ENCODE measurements around the gene DIDO1.
"Not testable (repeated sequence)": the region's sequence is repeated elsewhere in the genome, so short reads cannot be mapped to it uniquely, and the experiment has no call there.

The DIDO1 gene

DNA sequence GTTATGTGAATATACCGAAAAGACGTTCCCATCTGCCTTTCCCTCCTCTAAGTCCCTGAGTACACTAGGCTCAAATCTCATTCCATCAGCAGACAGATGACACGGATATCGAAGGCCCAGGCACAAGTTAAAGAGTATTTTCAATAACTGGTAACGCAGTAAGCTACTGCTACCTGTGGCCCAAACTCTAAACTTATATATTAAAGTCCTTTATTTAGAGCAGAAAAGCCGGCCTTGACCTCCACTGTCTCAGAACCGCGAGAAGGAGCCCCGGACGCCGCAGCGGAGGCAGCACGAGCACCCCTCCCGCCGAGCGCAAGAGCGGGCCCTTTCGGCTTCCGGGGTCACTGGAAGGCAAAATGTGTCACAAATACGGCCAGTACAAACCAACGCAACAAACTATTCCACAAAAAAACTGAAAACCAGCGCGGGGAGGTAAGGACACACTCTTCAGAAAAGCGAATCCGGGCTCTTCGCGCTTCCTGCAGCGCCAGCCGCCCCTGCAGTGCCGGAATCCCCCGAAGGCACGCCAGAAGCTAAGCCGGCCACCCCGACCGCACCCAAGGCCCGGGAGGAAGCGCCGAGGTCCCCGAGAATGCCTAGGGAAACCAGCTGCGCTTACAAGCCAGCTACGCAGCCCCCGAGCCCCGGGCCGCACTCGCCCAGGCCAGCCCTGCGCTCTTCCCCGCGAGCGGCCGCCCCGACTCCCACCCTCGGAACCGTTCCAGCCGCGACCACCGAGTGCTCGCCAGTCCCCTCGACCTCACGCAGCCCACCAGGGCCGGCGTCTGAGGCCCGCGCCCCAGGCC, 681 bp downstream of the DIDO1 start:
- DNase-seq = peak; percentile 59

DNA sequence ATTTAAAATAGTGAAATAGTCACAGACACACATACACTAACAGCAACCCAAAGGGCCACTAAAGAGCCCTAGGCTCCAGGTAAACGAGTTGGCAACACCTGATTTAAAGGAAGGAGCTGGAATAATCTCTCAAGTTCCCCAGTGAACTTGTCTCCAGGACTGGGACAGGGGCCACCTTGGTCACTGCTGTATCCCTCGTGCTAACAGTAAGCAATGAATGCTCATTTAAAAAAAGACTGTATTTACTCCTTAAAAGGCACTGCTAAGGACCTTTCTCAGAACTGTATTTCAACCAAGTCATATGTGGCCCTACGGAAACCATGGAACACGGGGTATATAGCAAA, 1.3 kb downstream of the DIDO1 start:
- no peak for DNase-seq

DNA sequence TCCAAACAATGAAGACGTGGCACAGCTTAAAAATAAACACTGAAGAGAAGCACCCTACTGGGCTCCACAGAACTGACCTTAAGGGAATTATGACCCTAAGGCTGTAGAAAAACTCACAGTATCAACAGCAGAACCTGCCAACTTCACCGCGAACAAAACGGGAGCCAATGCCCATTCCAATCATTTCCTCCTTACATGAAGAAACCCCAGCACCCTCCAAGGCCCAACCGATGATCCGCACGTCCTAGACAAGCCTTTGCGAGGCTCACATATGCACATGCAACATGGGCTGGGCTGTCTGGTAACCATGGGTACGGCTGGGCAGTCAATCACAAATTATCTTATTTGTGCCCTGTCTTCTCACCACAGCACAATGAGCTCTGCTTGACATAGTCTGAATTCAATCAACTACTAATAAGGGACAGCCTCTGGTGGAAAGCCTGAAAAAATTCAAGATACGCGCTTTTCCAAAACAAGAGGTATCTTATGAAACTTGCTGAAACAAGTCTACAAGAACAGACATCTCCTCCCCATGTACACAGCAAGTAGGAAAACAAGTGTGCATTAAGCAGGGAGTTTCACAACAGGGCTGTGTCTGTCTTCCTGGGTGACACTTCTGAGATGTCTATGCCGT, 1.7 kb downstream of the DIDO1 start:
- DNase-seq = peak; percentile 16

DNA sequence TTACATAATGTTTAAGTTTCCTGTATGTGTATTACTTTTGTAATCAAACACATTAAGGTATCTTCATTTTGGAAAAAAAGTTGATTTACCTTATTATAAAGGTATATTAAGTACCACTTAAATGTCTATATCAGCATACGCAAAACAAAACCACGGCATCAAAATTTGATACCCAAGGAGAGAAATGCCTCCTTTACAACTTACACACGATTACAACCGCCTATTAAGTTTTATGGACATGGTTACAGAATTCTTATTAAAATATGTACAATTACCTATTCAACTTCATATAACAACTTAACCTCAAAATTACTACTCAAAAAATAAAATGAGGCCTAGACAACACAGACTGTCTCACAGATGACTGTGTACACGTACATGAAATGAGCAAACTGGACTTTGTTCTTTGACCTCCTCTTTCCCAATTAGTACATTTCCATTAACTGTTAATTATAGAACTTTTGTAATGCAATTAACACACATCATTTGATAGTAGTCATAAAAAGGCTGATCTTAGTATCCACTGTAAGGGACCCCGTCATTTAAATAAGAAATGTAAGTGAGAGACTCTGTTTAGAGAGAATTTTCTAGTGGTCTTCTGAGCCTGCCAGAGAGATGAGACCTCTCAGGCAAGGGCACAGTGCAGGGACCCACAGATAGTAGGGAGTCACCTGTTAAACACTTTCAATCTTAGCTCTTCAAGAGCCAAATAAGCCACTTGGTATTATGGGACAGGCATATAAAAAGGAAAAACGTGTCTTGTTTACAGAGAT, 2.5 kb downstream of the DIDO1 start:
- no peak for DNase-seq

DNA sequence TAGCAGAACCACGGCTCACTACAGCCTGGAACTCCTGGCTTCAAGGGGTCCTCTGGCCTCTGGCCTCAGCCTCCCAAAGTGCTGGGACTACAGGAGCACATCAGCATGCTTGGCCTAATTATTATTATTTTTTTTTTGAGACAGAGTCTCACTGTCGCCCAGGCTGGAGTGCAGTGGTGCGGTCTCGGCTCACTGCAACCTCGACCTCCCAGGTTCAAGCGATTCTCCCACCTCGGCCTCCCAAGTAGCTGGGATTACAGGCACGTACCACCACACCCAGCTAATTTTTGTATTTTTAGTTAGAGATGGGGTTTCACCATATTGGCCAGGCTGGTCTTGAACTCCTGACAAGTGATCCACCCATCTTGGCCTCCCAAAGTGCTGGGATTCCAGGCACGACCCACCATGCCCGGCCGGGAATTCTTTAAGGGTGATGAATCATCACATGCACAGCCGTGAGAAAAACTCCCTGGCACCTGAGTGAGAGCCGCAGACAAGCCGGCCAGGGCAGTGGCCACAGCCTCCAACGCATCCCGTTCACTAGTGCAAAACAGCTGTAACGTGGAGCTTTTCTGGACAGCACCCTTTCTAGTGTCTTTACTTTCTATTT, 3.1 kb downstream of the DIDO1 start:
- DNase-seq = not testable (repeated sequence)

DNA sequence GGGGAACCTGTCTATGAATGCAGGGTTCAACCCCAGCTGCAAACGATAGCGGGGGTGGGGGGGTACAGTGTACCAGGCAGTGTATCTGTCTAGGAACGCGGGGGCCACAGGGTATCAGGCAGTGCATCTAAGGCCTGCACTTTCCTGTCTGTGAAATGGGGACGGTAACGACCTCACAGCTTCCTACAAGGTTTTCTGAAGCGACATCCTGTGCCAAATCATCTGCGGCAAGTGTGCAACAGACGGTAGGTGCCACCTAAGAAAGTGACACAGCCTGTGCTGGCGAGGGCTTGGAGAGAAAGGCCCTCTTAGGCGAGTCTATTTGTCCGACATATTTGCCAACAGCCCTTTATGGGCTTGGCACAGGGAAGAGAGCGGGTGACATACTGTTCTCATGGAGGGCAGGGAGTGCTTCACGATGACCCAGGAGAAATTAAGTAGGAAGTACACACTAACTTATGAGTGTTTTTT, 3.8 kb downstream of the DIDO1 start:
- DNase-seq = peak; percentile 67

DNA sequence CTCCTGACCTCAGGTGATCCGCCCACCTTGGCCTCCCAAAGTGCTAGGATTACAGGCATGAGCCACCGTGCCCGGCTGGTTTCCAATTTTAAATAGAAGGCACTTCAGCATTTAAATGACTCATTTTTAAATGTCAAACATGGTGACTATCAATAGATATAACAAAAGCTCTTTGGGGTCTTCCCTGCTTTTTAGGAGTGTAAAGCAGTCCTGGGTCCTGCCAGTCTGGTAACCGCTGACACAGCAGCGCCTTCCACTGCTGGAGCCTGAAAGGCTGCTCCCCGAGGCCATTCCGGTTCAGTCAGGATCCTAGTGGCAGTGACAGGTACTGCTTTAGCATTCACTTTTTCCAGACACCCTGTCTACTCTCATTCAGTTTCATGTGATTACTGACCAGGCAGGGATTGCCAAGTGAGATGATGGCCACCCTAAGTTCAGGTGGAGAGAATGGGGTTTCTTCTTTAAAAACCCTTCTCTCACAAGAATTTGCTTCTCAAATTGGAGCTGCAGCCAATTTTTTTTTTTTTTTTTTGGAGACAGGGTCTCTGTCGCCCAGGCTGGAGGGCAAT, 5.1 kb downstream of the DIDO1 start:
- peak; percentile 70 for DNase-seq

DNA sequence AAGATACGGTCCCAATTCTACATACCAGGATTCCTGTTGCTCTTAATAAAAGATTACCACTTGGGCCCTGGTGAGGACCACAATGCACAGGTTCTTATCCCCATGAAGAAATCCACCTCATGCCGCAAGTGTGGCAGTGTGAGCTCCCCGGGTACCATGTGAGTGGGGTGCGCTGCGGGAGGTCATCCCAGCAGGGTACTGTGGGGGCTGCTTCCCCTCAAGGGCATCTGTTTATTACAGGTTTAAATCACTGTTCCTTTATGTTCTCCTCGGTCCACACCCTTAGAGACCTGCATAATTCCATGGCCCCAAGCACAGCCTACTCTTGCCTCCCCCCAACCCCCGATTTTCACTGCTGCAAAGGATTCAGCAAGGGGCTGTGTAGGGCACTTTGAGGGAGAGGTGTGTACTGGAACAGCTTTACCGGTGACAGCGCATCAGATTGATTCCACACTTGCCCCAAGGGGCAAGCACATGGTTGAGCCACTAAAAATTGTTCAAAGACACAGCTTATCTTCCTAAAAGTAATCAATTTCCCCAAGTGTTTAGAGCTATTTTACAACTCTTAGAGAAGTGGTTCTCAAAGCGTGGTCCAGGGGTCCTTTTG, 6.2 kb downstream of the DIDO1 start:
- no peak for DNase-seq

DNA sequence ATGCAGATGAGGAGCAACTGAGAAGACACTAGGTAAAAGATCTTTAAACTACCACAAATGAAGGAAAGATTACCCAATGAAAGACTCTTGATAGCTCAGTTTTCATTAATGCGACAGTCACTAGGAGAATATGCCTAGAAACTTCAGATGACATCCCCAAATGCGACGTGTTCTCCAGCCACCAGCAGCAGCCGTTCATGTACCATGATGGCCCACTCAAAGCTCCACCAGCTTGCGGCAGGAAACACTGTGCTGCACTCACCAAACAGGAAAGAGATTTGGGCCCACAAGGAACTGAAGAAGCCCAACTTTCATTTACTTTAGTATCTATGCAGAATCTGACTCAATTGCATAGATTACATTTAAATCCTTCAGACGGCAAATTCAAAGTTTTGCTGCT, 7.5 kb downstream of the DIDO1 start:
- DNase-seq = peak; percentile 69

DNA sequence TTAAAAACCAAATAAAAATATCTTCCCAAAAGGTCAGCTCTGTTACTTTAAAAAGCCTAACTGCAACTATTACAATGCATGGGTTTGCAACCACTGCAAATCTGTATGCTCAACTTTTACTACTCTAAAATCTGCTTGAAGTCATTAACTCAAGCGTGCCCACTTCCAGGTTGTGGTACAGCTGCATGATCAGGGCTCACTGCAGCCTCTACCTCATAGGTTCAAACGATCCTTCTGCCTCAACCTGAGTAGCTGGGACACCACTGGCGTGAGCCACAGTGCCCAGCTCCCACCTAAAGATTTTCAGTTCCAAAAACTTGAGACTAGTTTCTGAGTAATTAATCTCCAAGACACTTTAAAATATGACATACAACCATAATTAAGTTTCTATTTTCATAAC, 8.2 kb downstream of the DIDO1 start:
- DNase-seq = peak; percentile 50

DNA sequence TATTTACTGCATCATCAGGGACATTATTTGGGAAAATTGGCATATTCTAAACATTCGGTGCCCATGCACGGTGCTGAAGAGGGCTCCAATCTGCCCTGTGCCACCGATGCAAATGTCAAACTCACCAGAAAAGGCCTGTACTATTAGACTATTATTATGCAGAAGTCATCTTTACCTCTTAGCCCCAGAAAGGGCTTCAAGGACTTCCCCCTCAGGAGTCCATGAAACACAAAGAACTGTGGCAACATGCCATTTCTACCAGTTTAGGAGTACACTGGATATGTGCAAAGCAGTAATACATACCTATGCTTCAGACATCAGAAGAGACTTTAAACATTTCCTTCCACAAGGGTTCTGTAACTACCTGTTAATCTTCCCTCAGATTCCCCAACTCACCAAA, 8.6 kb downstream of the DIDO1 start:
- DNase-seq = no peak

DNA sequence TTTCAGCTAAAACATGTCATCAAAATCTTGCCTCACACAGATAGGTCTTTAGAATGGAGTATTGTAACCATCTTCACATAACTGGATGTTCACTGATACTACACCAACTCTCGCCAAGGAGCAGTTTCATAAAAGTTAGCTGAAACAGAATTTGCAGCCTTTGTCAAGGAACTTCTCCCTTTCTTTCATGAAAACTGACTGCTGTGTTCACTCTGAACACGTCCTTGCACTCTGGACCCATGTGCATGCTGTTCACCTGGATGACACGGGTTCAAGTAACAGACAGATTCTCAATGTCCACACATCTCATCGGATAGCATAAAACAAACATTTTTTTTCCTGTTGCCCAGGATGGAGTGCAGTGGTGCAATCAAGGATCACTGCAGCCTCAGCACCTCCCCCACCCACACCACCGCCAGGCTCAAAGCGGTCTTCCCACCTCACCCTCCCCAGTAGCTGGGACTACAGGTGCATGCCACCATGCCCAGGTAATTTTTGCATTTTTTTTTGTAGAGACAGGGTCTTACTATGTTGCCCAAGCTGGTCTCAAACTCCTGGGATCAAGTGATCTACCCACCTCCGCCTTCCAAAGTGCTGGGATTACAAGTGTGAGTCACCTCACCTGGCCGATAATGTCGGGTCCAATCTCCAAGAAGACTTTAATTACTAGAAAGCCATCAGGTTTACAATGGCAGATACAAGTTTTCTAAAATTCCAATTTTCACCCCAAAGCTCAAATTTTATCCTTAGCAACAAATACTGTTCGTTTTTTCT, 9.4 kb downstream of the DIDO1 start:
- DNase-seq = no peak

DNA sequence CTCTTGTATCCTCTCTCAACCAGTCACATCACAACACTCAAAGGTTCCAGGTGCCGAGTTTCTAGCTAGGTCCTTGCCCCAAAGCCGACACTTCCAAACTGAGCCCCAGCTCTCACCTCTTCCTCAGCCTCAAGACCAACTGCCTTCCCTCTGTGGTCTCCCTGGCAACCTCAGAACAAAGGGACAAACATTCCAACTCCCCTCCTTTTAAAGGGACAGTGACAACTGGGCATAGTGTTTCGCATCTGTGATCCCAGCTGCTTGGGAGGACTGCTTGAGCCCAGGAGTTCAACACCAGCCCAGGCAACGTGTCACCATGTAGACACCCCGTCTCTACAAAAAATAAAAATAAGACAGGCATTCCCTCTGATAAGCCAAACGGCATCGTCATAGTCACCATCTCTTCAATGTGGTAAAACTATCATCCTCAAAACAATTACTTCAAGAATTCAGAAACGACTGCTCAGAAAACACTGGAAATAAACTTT, 11.3 kb downstream of the DIDO1 start:
- DNase-seq = no peak

DNA sequence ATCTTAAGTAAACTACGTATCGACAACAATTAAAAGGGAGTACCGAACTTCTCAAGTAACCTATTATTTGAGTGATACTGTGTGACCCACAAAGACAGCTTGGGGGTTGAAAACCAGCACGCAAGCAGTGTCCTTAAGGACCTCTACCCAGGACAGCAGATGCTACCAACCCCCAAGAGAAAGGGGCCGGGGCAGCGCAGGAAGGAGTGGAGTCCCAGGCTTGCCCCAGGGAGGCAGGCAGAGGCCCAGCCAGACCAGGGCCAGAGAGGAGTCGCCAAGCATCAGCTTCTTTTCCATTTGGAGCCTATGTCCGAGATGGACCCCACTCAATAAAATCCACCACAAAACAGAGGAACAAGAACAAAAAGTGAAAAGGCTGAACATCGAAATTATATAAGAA, 11.9 kb downstream of the DIDO1 start:
- DNase-seq = no peak

DNA sequence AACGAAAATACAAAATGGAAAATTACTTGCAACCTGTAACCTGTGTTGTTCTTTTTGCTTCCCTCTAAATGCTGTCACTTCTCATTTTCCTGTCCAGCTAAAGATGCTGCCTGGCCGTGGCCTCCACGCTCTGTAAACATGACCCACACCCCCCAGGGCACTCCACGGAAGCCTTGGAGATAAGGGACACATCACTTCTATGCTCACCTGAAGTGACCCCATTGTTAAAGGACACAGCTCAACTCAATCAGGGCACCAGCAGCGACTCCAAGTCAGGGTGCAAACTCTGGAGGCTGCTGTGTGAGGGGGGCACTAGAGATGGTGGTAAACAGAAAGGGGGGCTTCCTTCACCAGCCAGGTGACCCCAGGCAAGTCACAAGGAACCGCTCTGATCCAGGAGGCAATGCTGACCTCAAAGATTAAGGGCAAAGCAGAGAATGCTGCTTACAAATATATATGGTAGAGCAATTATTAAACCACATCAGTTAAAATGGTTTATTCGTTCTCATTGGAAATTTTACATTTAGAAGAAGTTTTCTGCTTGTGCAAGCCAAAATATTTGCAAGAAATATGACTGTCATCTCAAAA, 13.2 kb downstream of the DIDO1 start:
- DNase-seq = no peak

DNA sequence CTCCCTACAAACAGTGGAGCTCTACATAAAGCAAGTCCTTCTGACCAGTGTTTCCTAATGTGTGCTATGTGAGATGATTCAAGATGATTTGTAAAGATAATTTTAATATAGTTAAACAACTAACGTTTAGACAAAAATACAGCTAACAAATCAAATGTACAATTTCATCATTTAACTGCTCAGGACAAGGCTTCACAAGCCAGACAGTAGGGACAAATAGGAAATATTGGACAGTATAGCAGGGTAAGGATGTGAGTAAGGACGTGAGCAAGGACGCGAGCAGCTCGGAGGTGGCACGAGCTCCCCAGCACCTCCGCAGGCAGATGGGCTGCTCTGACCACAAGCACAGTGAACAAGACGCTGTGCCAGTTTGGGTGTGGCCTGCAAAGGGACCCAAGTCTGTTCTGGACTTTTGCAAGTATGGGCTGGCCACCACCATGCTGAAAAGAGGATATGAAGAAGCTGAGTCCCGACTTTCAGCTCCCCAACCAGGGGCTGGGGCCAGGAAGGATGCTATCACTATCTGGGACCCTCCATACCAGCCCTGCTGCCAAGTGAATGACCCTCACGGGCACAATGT, 14.5 kb downstream of the DIDO1 start:
- no peak for DNase-seq

DNA sequence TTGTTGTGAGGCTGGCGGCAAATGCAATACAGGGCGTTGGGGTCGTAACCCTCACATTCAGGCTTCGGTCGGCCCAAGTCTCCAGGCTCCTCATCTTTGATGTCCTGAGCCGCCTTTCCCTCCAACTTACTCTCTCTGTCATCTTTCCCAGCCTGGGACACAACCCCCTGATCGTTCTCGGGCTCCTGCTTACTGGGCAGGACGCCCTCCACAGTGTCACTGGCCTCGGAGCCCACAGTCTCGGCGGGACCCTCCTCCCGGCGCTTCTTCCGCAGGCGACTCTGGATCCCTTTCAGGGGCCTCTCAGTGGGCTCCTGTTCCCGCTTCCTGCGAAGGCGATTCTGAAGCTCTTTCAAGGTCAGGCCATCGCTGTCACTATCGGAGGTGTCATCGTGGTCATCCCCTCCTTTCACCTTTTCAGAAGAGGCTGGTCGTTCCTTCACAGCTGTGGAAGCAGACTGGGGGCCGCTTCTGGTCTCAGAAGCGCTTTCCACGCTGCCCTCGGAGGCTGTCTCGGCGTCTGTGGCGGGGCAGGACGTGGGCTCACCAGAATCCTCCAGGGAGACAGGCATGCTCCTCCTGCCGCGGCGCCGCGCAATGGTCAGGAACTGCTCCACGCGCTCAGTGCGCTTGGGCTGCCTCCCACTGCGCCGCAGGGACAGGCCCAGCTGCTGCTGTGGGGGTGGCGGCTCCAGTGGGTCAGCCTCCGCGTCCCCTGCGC, 15.4 kb downstream of the DIDO1 start:
- DNase-seq = no peak

DNA sequence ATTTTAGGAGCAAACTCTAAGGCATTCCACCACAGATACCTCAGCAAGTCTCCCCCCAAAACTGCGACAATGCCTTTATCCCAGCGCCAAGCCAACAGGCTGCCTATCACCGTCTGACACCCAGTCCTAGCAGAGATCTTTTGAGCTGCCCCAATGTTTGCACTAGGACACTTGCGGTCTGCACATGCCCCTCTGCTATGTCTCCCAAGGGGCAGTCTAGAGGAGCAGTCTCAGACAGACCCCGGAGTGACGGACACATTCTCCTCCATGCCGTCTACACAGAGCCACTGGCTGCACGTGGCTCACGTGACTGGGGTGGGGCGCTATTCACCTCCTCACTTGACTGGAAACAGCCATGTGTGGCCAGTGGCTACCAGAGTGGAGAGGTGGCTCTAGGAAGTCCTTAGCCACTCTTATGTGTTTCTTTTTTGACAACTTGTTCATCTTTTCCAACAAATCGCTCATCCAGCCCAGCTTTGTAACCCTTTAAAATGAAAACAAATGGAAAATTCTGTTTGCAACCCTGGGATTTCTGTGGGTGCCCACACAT, 16.0 kb downstream of the DIDO1 start:
- no peak for DNase-seq

DNA sequence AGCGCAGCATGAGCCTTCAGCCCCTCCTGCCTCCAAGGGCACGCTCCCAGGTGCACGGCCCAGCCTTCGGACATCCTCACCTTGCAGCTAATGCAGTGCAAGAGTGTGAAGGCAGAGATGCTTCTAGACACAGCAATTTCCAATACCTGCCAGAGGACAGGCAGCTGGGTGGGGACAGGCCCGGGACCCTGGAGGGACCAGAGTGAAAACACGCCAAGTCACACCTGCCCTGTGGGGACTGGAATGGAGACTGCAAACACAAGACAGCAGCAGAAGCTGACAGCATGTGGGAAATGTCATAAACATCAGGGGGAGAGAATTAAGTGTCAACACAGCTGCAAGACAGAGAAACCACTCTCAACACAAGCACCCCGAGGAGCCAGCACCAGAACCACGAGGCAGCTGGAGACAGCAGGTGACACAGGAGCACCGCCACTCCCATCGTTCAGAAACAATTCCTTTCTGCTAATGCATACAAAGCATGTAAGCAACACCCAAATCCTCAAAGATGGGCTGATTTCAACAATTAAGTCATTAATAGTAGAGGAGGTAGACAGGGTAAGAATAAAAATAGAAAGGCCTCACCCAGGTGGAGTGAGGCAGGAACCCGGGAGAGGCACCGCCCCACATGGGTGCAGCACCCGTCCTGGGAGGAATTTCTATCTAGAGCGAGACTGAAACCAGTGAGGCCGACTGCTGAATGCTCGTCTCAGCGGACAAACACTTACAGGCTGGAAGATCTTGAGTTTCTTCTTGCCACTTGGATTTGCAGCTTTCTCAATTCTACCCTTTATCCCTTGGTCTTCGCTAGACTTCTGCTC, 17.1 kb downstream of the DIDO1 start:
- no peak for DNase-seq

Measured in CD4-positive, alpha-beta T cell treated with Interleukin-17A for 4 hours (primary cell).